IPS-15b (cell line): ENCODE measurements around the gene PCDHA2.
A peak's percentile ranks its signal among the peaks of the same experiment; 100 is the strongest.
"Not testable (repeated sequence)": the region's sequence is repeated elsewhere in the genome, so short reads cannot be mapped to it uniquely, and the experiment has no call there.

Experiments
- H3K27me3 ChIP-seq: one replicate; pipeline ENCODE4 v1.6.1; 2013; ENCODE audit warnings: low read length; ENCODE audit not compliant: control insufficient read depth, insufficient read depth
- H3K36me3 ChIP-seq: one replicate; pipeline ENCODE4 v1.6.1; 2013; ENCODE audit warnings: low read length; ENCODE audit not compliant: control insufficient read depth, insufficient read depth
- H3K4me1 ChIP-seq: one replicate; pipeline ENCODE4 v1.6.1; 2013; ENCODE audit warnings: mild to moderate bottlenecking, low read length; ENCODE audit not compliant: control insufficient read depth, insufficient read depth
- H3K4me3 ChIP-seq: one replicate; pipeline ENCODE4 v1.5.1; 2013; ENCODE audit warnings: low read depth, low read length
- H3K9ac ChIP-seq: one replicate; pipeline ENCODE4 v1.6.1; 2013; ENCODE audit warnings: low read depth, mild to moderate bottlenecking, low read length
- H3K9me3 ChIP-seq: one replicate; pipeline ENCODE4 v1.6.1; 2013; ENCODE audit warnings: mild to moderate bottlenecking, low read length; ENCODE audit not compliant: control insufficient read depth, insufficient read depth

PCDHA2 gene

DNA sequence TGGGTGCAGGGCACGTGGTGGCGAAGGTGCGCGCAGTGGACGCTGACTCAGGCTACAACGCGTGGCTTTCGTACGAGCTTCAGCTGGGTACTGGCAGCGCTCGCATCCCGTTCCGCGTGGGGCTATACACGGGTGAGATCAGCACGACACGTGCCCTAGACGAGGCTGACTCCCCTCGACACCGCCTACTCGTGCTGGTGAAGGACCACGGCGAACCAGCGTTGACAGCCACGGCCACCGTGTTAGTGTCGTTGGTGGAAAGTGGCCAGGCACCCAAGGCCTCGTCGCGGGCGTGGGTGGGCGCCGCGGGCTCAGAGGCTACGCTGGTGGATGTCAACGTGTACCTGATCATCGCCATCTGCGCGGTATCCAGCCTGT lies 2.1 kb downstream of the PCDHA2 start:
- Histone ChIP-seq H3K4me3 (no peak overlapping the region), H3K36me3 (no peaks in the 10 kb centered on the region), H3K4me1 (no peaks in the 10 kb centered on the region), H3K27me3 (no peaks in the 10 kb centered on the region), H3K9ac (no peak overlapping the region), H3K9me3 (no peaks in the 10 kb centered on the region)

DNA sequence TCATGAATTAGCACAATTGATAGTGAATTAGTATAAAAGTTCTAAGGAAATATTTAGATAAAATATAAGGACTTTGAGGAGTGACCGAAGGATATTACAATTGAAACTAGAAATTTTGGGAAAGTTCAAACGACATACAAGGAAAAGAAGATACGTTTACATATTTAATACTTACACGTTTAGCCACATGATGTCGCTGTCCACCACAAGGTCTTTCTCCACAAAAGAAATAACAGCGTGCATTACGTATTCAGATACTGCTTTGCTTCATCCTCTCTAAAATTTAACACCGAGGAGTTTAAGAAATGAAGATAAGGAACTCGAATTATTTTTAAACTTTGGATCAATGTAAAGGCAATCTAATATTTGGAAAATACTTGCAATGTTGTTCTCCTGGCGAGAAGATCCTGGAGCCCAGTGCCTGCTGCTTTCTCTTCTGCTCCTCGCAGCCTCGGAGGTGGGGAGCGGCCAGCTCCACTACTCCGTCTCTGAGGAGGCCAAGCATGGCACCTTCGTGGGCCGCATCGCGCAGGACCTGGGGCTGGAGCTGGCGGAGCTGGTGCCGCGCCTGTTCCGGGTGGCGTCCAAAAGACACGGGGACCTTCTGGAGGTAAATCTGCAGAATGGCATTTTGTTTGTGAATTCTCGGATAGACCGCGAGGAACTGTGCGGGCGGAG lies 6.3 kb downstream of the PCDHA2 start, which contains the start of gene PCDHA3:
PCDHA3 (plus strand) TSS at position 242 of the 678 bp plus-strand sequence.
- no peaks in the 10 kb centered on the region for H3K36me3 ChIP-seq
- H3K9me3 ChIP-seq = no peaks in the 10 kb centered on the region
- no peaks in the 10 kb centered on the region for H3K27me3 ChIP-seq
- no peaks in the 10 kb centered on the region for H3K4me1 ChIP-seq
- no peak within 1 kb of the TSS for H3K4me3 ChIP-seq
- no peak within 1 kb of the TSS for H3K9ac ChIP-seq

DNA sequence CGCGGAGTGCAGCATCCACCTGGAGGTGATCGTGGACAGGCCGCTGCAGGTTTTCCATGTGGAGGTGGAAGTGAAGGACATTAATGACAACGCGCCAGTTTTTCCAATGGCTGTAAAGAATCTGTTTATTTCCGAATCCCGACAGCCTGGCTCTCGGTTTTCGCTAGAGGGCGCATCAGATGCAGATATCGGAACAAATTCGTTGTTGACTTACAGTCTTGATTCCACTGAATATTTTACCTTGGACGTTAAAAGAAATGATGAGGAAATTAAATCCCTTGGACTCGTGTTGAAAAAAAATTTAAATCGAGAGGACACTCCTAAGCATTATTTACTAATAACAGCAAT lies 6.8 kb downstream of the PCDHA2 start:
- H3K4me3 ChIP-seq = no peak overlapping the region
- H3K27me3 ChIP-seq = no peaks in the 10 kb centered on the region
- no peak overlapping the region for H3K9ac ChIP-seq
- no peaks in the 10 kb centered on the region for H3K36me3 ChIP-seq
- H3K9me3 ChIP-seq = no peaks in the 10 kb centered on the region
- H3K4me1 ChIP-seq = no peaks in the 10 kb centered on the region

DNA sequence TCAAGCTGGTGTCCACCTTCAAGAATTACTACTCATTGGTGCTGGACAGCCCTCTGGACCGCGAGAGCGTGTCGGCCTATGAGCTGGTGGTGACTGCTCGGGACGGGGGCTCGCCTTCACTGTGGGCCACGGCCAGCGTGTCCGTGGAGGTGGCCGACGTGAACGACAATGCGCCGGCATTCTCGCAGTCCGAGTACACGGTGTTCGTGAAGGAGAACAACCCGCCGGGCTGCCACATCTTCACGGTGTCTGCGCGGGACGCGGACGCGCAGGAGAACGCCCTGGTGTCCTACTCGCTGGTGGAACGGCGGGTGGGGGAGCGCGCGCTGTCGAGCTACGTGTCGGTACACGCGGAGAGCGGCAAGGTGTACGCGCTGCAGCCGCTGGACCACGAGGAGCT lies 7.7 kb downstream of the PCDHA2 start:
- H3K4me3 ChIP-seq, H3K36me3 ChIP-seq, H3K4me1 ChIP-seq, H3K27me3 ChIP-seq, H3K9ac ChIP-seq, H3K9me3 ChIP-seq: not testable (repeated sequence)

DNA sequence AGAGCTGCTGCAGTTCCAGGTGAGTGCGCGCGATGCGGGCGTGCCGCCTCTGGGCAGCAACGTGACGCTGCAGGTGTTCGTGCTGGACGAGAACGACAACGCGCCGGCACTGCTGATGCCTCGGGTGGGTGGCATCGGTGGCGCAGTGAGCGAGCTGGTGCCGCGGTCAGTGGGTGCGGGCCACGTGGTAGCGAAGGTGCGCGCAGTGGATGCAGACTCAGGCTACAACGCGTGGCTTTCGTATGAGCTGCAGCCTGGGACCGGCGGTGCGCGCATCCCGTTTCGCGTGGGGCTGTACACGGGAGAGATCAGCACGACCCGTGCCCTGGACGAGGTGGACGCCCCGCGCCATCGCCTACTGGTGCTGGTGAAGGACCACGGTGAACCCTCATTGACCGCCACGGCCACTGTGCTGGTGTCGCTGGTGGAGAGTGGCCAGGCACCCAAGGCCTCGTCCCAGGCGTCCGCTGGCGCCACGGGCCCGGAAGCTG lies 8.2 kb downstream of the PCDHA2 start:
- Histone ChIP-seq H3K4me3 (no peak overlapping the region), H3K36me3 (no peaks in the 10 kb centered on the region), H3K4me1 (no peaks in the 10 kb centered on the region), H3K27me3 (no peaks in the 10 kb centered on the region), H3K9ac (no peak overlapping the region), H3K9me3 (no peaks in the 10 kb centered on the region)

DNA sequence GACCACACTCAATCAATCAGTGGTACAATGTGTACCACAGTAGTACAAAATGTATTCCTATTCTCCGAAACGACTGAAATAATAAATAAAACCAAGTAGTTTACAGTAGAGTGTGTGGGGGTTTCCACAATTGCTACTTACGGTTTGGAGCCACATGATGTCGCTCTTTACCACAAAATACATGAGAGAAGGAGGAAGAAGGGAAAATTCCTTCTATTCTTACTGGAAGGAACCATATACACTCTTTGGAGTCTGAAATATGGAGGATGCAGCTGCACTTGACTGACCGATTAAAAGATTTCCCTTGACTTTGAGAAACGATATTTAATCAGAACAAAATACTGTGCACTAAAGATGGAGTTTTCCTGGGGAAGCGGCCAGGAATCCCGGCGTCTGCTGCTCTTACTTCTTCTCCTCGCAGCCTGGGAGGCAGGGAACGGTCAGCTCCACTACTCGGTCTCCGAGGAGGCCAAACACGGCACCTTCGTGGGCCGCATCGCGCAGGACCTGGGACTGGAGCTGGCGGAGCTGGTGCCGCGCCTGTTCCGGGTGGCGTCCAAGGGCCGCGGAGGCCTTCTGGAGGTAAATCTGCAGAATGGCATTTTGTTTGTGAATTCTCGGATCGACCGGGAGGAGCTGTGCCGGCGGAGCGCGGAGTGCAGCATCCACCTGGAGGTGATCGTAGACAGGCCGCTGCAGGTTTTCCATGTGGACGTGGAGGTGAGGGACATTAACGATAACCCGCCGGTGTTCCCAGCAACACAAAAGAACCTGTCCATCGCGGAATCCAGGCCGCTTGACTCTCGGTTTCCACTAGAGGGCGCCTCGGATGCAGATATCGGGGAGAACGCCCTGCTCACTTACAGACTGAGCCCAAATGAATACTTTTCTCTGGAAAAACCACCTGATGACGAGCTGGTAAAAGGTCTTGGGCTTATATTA lies 12.5 kb downstream of the PCDHA2 start, which contains the start of gene PCDHA4:
PCDHA4 (plus strand) TSS at position 235 of the 942 bp plus-strand sequence.
- Histone ChIP-seq H3K4me3 (peak within 1 kb of the TSS; percentile 81), H3K9ac (peak within 1 kb of the TSS; percentile 70), H3K27me3 (no peaks in the 10 kb centered on the region)

DNA sequence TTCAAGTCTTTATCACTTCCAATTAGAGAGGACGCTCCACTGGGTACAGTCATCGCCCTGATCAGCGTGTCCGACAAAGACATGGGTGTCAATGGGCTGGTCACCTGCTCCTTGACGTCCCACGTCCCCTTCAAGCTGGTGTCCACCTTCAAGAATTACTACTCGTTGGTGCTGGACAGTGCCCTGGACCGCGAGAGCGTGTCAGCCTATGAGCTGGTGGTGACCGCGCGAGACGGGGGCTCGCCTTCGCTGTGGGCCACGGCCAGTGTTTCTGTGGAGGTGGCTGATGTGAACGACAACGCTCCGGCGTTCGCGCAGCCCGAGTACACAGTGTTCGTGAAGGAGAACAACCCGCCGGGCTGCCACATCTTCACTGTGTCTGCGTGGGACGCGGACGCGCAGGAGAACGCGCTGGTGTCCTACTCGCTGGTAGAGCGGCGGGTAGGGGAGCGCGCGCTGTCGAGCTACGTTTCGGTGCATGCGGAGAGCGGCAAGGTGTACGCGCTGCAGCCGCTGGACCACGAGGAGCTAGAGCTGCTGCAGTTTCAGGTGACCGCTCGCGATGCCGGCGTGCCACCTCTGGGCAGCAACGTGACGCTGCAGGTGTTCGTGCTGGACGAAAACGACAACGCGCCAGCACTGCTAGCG lies 13.7 kb downstream of the PCDHA2 start:
- H3K9ac ChIP-seq, H3K27me3 ChIP-seq, H3K9me3 ChIP-seq, H3K36me3 ChIP-seq, H3K4me3 ChIP-seq, H3K4me1 ChIP-seq: not testable (repeated sequence)

More for the DNA sequence above, 12.5 kb downstream of the PCDHA2 start, which contains the start of gene PCDHA4:
- Histone ChIP-seq H3K9me3 (no peaks in the 10 kb centered on the region), H3K4me1 (no peaks in the 10 kb centered on the region), H3K36me3 (no peaks in the 10 kb centered on the region)

DNA sequence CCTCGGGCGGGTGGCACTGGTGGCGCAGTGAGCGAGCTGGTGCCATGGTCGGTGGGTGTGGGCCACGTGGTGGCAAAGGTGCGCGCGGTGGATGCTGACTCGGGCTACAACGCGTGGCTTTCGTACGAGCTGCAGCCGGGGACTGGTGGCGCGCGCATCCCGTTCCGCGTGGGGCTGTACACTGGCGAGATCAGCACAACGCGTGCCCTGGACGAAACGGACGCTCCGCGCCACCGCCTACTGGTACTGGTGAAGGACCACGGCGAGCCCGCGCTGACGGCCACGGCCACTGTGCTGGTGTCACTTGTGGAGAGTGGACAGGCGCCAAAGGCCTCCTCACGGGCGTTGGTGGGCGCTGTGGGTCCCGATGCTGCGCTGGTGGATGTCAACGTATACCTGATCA lies 14.2 kb downstream of the PCDHA2 start:
- no peaks in the 10 kb centered on the region for H3K27me3 ChIP-seq
- no peak overlapping the region for H3K9ac ChIP-seq
- H3K4me3 ChIP-seq = no peak overlapping the region
- no peaks in the 10 kb centered on the region for H3K4me1 ChIP-seq
- no peaks in the 10 kb centered on the region for H3K36me3 ChIP-seq
- H3K9me3 ChIP-seq = no peaks in the 10 kb centered on the region

DNA sequence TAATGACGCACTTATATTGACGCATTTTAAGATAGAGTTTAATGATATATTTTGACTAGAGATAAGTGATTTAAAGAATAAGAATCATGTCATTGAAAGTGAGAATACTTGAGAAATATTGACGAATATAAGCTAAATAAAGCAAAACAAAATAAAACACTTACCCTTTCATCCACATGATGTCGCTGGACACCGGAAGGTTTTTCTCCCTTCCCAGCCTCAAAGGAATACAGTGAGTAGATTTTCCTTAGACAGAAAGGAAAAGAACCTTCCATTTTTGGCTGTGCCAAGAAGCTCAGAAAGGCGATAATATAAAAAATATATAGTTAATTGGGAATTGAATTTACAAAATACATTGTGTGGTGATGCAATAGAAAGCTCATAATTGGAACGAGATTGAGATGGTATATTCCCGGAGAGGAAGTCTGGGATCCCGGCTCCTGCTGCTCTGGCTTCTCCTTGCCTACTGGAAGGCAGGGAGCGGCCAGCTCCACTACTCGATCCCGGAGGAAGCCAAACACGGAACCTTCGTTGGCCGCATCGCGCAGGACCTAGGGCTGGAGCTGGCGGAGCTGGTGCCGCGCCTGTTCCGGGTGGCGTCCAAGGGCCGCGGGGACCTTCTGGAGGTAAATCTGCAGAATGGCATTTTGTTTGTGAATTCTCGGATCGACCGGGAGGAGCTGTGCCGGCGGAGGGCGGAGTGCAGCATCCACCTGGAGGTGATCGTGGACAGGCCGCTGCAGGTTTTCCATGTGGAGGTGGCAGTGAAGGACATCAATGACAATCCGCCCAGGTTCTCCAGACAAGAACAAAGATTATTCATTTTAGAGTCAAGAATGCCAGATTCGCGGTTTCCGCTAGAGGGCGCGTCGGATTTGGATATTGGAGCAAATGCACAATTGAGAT lies 27.0 kb downstream of the PCDHA2 start, which contains the start of gene PCDHA5:
PCDHA5 (plus strand) TSS at position 239 of the 906 bp plus-strand sequence.
- Histone ChIP-seq H3K4me1 (no peaks in the 10 kb centered on the region), H3K4me3 (no peak within 1 kb of the TSS), H3K36me3 (no peaks in the 10 kb centered on the region), H3K27me3 (no peaks in the 10 kb centered on the region), H3K9me3 (no peaks in the 10 kb centered on the region), H3K9ac (no peak within 1 kb of the TSS)

DNA sequence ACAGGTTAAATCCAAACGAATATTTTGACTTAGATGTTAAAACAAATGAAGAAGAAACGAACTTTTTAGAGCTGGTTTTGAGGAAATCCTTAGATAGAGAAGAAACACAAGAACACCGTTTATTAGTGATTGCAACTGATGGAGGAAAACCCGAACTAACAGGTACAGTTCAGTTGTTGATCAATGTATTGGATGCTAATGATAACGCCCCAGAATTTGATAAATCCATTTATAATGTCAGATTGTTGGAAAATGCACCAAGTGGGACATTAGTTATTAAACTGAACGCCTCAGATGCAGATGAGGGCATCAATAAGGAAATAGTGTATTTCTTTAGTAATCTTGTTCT lies 27.6 kb downstream of the PCDHA2 start:
- Histone ChIP-seq H3K36me3 (no peaks in the 10 kb centered on the region), H3K9ac (no peak overlapping the region), H3K27me3 (no peaks in the 10 kb centered on the region), H3K9me3 (no peaks in the 10 kb centered on the region), H3K4me3 (no peak overlapping the region), H3K4me1 (no peaks in the 10 kb centered on the region)

DNA sequence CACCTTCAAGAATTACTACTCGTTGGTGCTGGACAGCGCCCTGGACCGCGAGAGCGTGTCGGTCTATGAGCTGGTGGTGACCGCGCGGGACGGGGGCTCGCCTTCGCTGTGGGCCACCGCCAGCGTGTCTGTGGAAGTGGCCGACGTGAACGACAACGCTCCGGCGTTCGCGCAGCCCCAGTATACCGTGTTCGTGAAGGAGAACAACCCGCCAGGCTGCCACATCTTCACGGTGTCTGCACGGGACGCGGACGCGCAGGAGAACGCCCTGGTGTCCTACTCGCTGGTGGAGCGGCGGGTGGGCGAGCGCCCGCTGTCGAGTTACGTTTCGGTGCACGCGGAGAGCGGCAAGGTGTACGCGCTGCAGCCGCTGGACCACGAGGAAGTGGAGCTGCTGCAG lies 28.3 kb downstream of the PCDHA2 start:
- H3K36me3 ChIP-seq, H3K27me3 ChIP-seq, H3K9me3 ChIP-seq, H3K9ac ChIP-seq, H3K4me3 ChIP-seq, H3K4me1 ChIP-seq: not testable (repeated sequence)
